ENCODE data around the gene SPEF1. TPM values are rescaled to one million over a fixed set of nuclear protein-coding genes. Genes with fewer than 3 reads are reported as not detected.

The SPEF1 gene
- total and polyA plus RNA-seq, 2 of the 13 experiments (the other 11 are each of a cell fraction or from before 2014, with no cell fraction given), result 0.11 to 0.27 TPM

GRCh38 chr20:3785240-3786125 lies 4.2 kb upstream of the SPEF1 start (continued):
- no peak for TF ChIP-seq ATF2 (CRISPR knock-in tag; IDR thresholded peaks at IDR 0.05)
- TF ChIP-seq SIX1 (CRISPR knock-in tag; IDR thresholded peaks at IDR 0.05; ENCODE audit: borderline replicate concordance), result no peak
- no peak for TF ChIP-seq U2AF2 (IDR thresholded peaks at IDR 0.05; ENCODE audit: low read depth, low read length)
- no peak for TF ChIP-seq ZFP36L2 (CRISPR knock-in tag; IDR thresholded peaks at IDR 0.05)
- TF ChIP-seq ZNF556 (CRISPR knock-in tag; IDR thresholded peaks at IDR 0.05; ENCODE audit: borderline replicate concordance), result 0 out of 2 replicates have a peak, but pooled peaks have one; percentile 61
- TF ChIP-seq THAP9 (CRISPR knock-in tag; IDR thresholded peaks at IDR 0.05; ENCODE audit: borderline replicate concordance), result peak; percentile 9; the same call in 1 of the 2 replicates
- TF ChIP-seq NR1H2 (CRISPR knock-in tag; IDR thresholded peaks at IDR 0.05; ENCODE audit: borderline replicate concordance, low read depth), result peak; percentile 91
- TF ChIP-seq TFDP1 (CRISPR knock-in tag; IDR thresholded peaks at IDR 0.05; ENCODE audit: borderline replicate concordance), result peak; percentile 71; the same call in 1 of the 2 replicates
- TF ChIP-seq PPARG (CRISPR knock-in tag; conservative IDR thresholded peaks at IDR 0.05), result peak; percentile 53; the same call in 1 of the 2 replicates
- no peak for TF ChIP-seq RNF219 (CRISPR knock-in tag; IDR thresholded peaks at IDR 0.05)
- 0 out of 2 replicates have a peak, but pooled peaks have one; percentile 28 for TF ChIP-seq GATAD1 (CRISPR knock-in tag; IDR thresholded peaks at IDR 0.05)
- TF ChIP-seq CREB3 (CRISPR knock-in tag; IDR thresholded peaks at IDR 0.05), result no peak
- no peak for TF ChIP-seq ZNF570 (CRISPR knock-in tag; IDR thresholded peaks at IDR 0.05; ENCODE audit: borderline replicate concordance)
- TF ChIP-seq ZNF616 (CRISPR knock-in tag; IDR thresholded peaks at IDR 0.05; ENCODE audit: low read depth), result peak; percentile 88
- TF ChIP-seq TAF15 (IDR thresholded peaks at IDR 0.05; ENCODE audit: low read depth, low read length, poor library complexity, severe bottlenecking), result no peak
- TF ChIP-seq ZNF737 (CRISPR knock-in tag; IDR thresholded peaks at IDR 0.05; ENCODE audit: borderline replicate concordance), result no peak
- TF ChIP-seq KLF9 (CRISPR knock-in tag; IDR thresholded peaks at IDR 0.05; ENCODE audit: low read depth), result no peak
